ENCODE measurements around the gene CLEC16A.
"Not testable (repeated sequence)": the region's sequence is repeated elsewhere in the genome, so short reads cannot be mapped to it uniquely, and the experiment has no call there.

CLEC16A gene

DNA sequence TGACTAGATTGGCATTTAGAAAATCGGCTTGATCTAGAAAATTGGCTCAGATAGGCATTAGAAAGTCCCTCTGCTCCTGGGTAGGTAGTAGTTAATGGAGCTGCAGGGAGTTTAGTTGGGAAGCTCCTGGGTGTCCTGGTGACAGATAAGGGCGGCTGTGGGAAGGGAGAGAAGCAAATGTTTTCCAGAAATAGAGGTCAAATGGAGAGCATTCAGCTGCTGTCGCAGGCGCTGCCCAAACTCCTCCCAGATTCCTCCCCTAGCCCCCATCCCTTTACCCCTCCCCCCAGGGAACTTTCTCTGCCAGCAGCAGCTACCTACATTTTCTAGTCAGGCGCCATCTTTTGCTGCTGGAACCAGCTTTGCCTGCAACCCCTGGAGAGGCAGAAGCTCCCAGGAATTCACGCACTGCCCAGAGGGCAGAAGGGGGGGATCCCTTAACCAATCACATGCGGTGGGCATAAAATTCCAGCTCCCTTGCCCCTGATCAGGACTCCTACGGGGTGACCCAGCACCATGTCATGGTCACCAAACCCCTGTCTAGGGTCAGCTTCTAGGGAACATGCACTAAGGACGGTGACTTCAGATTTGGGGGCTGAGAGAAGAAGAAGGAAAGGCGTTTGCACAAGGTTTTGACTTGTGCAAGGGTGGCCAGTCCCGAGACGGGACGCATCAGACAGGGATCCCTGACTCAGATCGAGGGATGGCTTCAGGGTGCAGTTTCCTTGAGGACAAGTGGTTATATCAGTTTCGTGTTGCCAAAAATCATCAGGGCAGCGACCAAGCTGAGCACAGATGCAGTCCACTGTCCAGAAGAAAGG, 267.8 kb downstream of the CLEC16A start:
- no peak for DNase-seq

DNA sequence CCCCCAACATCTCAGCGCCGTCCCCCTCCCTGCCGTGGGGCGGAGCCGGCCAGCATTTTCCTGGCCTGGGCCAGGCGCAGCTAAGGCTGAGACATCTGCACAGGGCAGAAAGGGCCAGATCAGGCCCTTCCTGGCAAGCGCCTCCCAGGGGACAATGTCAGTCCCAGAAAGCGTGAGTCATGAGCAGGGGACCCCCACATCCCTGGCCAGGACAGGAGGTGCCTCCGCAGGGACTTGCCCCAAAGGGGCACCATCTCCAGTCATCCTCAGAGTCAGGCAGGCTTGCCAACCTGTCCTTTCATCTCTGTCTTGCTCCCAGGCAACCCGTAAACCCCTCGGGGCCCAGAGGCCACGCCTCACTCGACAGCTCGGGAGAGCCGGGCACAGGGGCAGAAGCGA, 268.4 kb downstream of the CLEC16A start:
- no peak for DNase-seq

DNA sequence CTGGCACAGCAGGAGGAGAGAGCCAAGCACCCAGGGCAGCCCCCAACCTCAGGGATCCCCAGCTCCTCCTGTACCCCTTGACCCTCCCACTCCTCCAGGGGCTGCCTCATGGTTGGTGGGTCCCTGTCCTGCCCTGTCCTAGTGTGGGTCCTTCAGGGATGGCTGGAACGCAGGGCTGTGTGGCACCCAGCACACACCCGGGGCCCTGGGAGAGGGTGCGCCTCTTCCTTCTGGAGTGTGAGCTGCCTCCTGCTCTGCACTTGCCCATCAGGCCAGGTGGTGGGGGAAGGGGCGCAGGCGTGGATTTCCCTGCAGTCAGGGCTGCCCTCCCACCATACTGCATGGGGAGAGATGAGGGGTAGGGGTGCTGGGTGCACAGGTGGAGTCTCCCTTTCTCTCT, 269.0 kb downstream of the CLEC16A start:
- DNase-seq: no peak

DNA sequence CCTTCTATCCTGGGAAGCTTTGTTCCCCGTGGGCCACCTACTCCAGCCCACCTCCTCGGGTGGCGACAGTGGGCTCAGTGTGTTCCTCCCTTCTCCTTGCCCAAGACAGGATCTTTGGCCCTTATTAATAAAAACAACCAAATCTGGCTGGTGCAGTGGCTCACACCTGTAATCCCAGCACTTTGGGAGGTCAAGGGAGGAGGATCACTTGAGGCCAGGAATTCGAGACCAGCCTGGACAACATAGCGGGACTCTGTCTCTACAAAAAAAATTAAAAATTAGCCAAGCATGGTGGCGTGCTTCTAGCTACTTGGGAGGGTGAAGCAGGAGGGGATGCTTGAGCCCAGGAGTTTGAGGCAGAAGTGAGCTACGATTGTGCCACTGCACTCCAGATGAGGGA, 269.4 kb downstream of the CLEC16A start:
- no peak for DNase-seq

DNA sequence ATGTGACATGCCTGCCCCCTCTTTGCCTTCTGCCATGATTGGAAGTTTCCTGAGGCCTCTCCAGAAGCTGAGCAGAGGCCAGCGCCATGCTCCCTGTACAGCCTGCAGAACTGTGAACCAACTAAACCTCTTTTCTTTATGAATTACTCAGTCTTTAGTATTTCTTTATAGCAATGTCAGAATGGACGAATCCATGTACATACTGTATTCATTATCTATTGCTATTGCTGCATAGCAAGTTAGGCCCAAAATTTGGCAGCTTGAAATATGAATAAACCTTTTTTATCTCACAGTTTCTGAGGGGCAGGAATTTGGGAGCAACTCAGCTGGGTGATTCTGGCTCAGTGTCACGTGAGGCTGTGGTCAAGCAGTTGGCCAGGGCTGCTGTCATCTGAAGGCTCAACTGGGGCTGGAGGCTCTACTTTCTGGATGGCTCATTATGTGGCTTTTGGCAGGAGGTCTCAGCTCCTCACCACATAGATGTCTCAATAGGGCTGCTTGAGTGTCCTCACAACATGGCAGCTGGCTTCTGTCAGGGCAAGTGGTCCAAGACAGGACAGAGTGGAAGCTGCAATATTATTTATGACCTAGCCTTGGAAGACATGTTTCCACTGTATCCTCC, 271.7 kb downstream of the CLEC16A start:
- no peak for DNase-seq

DNA sequence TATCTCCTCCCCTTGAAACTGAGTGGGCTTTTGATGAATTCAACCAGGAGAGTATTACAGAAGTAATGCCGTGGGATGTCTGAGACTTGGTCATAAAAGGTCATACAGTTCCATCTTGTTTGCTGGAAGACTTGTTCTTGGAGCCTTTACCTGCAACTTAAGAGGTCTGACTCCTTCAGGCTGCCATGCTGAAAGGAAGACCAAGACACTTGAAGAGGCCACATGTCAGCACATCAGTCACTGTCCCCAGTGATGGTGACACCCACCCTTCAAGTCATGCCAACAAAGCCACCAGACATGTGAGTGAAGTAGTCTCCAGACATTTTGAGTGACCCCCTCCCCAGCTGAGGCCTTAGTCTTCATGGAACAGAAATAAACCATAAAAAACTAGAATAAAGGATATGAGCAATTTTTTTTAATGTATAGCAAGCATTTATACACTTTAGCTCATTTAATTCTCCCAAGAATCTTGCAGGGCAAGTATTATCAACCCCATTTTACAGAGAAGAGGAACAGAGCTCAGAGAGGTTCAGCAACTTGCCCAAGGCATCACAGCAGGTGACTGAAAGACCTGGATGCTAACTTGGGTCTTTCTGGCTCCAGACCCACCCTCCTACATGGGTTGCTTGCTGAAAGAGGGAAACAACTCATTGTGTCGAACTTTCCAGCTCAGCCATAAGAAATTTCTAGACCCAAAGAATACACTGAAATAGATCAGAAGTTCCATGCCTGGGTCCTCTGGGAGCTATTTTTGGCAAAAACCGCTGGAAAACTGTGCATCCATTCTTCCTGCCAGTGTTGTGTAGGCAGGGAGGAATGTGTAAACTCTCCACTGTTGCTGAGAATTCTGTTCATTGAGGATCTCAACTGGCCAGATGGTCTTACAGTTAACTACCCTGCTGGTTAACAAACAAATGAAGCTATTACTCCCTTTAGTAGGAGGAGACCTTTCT, 273.6 kb downstream of the CLEC16A start:
- no peak for DNase-seq

DNA sequence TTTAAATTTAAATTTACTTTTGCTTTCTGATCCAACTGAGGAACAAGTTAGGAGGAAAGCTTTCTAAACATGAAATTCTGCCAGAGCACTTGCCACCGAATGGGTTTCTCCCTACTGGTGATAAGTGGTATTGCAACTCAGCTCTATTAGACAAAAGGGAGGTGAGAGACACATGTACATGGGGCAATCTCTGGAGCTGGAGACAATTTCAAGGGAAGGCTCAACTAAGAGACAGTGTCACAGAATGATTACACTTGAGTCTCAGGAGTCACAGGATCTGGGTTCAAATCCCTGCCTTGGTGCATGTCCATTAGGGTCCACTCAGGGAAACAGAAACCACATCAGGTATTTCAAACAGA, 274.2 kb downstream of the CLEC16A start:
- DNase-seq: no peak

DNA sequence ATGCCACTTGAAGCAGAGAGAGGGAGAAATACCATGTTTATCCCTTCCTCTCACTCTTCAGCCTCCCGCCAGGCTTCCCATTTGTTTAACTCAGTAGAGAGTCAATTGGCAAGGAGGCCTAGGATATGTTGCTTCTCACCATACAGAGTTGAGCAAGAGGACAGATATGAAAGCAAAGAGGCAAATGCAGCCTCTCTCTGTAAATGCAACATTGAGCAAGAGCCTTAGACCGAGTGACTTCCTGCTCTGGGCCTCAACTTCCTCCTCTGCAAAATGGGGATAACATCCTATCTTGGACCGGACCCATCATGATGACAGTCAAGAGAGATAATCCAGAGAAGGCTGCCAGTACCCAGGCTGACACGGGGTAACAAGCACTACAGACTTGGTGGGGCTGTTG, 274.8 kb downstream of the CLEC16A start:
- DNase-seq: no peak

DNA sequence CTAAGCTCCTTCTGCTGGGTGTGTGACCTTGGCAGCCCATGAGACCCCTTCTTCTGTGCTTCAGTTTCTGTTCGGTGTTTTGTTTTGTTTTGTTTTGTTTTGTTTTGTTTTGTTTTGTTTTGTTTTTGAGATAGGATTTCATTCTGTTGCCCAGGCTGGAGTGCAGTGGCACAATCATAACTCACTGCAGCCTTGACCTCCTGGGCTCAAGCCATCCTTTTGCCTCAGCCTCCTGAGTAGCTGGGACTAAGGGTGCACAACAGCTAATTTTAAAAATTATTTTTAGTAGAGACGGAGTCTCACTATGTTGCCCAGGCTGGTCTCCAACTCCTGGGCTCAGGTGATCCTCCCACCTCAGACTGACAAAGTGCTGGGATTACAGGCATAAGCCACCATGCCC, 276.1 kb downstream of the CLEC16A start:
- DNase-seq: not testable (repeated sequence)

DNA sequence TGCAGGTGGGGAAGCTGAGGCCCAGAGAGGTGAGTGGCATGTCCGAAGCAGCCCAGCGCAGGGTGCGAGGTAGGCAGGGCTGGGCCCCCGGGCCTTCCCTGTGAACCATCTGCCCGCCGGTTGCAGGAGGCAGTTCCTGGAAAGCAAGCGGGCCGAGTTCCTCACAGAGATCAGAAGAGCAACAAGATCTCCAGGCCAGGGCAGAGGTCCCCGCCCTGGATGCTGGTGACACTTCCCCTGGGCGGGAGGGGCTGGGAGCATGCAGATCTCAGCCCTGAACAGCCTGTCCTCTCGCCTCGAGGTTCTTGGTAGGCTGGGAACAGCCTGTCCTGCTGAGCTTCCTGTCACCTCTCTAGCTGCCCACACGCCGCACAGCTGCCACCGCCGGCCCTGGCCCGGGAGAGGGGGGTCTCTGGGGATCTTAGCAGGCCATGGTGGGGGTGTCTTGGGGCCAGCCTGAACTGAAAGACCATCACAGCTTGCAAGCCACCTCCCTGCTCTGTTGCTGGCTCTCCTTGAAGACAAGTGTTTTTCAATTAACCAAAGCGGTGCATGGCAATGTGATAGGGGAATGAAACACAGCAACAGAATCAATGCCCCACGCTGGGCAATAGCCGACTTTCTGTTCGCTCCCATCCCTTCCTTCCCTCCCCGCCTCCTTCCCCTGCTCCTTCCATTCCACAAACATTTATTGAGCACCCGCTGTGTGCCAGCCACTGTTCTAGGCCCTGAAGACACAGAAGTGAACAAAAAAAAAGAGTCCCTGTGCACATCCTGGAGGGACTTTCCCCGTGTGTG, 279.9 kb downstream of the CLEC16A start:
- no peak for DNase-seq

DNA sequence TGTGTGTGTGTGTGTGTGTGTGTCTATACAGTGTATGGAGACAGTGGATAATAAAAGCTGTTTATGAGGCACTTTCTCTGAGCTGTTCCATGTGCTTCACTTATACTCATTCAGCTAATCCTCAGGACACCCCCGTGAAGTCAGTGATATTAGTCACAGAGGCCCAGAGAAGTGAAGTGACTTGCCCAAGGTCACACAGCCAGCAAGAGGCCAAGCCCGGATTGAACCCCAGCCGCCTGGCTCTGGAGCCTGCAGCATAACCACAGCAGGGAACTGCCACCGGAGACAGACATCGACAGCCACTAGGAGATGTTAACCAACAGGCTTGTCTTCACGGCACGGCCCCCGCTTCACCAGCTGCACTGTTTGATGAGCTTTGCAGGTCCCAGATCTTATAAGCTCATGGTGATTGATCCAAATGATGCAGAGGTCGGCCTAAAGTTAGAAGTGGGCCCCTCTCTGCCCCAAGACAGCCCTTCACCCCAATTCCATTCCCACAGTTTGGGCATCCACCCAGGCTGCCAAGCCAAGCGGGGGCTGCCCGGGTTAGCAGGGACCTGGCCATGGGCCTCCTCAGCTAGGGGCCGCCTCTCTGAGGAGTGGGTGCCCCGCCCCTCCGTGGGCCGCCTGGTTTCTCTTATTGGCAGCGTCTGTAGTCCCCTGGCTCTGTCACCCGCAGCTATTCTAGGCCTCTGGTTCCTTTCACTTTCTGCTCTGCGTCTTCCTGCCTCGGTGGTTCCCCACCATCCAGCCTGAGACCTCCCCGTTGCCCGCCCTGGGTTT, 280.7 kb downstream of the CLEC16A start:
- DNase-seq: no peak

DNA sequence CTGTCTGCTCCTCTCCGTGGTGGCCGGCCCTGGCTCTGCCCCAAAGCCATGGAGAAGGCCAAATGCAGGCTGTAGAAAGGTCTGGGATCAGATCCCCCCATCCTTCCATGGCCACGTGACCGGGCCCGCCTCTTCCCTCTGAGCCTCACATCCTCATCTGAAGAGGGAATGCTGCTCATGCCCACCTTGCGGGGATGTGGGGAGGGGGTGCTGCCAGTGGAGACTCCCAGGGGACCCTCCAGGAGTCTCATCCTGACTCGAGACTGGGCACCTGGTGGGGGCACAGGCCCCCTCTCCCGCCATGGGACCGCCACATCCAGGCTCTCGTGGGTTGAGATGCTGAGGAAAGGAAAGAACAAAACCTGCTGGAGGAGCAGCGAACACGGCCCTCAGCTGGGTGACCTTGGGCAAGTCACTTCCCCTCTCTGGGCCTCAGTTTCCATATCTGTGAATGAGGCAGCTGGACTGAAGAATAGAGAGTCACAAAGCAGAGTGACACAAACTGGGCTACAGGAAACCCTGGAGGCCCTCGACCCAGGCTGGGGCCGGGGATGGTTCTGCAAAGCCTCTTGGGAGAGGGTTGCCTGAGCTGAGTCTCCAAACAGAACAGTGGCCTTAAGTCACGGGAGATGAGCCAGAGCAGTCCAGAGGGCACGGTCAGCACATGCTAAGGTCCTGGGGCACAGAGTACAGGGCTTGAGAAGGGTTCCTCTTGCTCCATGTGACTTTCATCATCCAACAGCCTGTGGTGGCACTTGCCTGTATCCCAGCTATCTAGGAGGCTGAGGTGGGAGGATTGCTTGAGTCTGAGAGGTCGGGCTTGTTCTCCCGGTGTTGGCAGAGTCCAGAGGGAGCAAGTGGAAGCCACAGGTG, 281.5 kb downstream of the CLEC16A start:
- no peak for DNase-seq

DNA sequence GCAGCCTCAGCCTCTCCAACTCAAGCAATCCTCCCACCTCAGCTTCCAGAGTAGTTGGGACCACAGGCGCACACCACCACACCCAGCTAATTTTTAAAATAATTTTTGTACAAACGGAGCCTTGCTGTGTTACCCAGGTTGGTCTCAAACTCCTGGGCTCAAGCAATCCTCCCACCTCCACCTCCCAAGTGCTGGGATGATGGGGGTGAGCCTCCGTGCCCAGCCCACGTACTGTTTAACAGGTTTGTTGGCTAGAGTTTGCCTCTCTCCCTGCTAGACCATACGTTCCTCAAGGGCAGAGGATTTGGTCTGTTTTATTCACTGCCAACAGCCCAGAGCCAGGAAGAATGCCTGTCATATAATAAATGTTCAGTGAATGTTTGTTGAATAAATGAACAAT, 285.1 kb downstream of the CLEC16A start:
- DNase-seq: no peak

DNA sequence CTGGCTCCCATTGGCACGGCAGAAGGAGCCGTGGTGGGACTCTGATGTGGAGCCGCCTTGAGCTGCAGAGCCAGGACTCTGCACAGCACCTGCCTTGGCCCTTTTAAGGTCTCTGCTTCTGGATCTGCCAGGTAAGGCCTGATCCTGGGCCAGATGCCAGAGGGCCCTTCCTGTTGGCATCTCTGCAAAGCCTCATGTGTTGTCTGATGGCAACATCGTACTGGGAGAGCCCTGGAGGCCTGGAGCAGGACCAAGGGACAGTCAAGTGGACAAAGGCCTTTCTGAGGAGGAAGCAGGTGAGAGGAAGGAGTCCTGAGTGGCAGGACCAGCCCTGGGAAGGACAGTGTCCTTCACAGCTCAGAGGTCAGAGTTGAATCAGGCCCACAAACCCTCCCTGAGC, 285.5 kb downstream of the CLEC16A start:
- peak; percentile 88 for DNase-seq

DNA sequence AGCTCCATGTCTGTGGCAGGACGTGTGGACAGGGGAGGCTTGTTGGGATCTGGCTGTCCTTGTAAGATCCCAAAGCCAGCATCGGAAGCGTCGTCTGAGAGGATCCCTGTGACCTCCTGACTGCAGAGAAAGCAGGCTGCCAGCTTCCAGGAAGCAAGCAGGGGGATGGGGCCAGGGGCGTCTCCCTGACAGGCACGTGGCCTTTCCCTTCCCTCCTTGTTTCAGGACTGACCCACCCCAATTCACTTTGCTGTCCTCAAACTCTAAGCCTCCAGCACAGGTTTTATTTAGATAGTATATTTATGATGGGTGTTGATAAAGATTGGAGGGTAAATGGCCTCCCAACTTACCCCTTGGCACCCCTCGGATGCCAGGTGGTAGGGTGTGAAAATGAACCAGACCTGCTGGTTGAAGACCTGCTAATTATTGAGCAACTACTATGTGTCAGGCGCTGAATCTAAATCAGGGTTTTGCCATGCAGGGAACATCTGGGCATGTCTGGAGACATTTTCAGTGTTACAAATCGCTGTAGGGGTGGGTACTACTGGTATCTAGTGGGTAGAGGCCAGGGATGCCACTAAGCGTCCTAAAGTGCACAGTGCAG, 287.1 kb downstream of the CLEC16A start:
- no peak for DNase-seq

All from NCI-H2029 (cell line).